ENCODE results near the gene KIAA1958. TPM values are rescaled to one million over a fixed set of nuclear protein-coding genes. Genes with fewer than 3 reads are reported as not detected.

KIAA1958 gene
- total RNA-seq, 1 donor from 2014 or later: 2.0 TPM

- intact Hi-C loops (cut with DNase I): no loop called here
- Histone ChIP-seq H3K4me1 (no peaks in the 10 kb centered on the region), H3K4me3 (no peak overlapping the region), H3K27ac (no peak overlapping the region), H3K27me3 (no peaks in the 10 kb centered on the region), H3K9me3 (peaks cover 0 to 9% of the 10 kb centered on the region in 2 donors), H3K36me3 (peaks cover 0 to 7% of the 10 kb centered on the region in 2 donors)
- no peak for DNase-seq (ENCODE audit: low spot score in 2 of 2)
- TF ChIP-seq, protein P1, sequence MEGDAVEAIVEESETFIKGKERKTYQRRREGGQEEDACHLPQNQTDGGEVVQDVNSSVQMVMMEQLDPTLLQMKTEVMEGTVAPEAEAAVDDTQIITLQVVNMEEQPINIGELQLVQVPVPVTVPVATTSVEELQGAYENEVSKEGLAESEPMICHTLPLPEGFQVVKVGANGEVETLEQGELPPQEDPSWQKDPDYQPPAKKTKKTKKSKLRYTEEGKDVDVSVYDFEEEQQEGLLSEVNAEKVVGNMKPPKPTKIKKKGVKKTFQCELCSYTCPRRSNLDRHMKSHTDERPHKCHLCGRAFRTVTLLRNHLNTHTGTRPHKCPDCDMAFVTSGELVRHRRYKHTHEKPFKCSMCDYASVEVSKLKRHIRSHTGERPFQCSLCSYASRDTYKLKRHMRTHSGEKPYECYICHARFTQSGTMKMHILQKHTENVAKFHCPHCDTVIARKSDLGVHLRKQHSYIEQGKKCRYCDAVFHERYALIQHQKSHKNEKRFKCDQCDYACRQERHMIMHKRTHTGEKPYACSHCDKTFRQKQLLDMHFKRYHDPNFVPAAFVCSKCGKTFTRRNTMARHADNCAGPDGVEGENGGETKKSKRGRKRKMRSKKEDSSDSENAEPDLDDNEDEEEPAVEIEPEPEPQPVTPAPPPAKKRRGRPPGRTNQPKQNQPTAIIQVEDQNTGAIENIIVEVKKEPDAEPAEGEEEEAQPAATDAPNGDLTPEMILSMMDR (IDR thresholded peaks at IDR 0.05): no peak
Measured at GRCh38 chr9:112479221-112479620, 7.4 kb upstream of the KIAA1958 start.

GRCh38 chr9:112484607-112485006, 2.0 kb upstream of the KIAA1958 start:
- Histone ChIP-seq H3K27ac (no peak overlapping the region), H3K36me3 (no peaks in the 10 kb centered on the region), H3K4me3 (no peak overlapping the region), H3K27me3 (no peaks in the 10 kb centered on the region), H3K4me1 (peaks cover 3 to 10% of the 10 kb centered on the region in 2 donors), H3K9me3 (no peaks in the 10 kb centered on the region)
- DNase-seq (ENCODE audit: low spot score in 2 of 2): no peak
- TF ChIP-seq, protein P1 (IDR thresholded peaks at IDR 0.05): no peak
- intact Hi-C loops (cut with DNase I): loop anchor here (5.0 kb wide), 4 partner anchors 37 to 333 kb away; partner anchors contain the start of genes PTBP3 and SNX30

GRCh38 chr9:112485574-112485973, 1.1 kb upstream of the KIAA1958 start:
- Histone ChIP-seq H3K27ac (no peak overlapping the region), H3K4me3 (peak overlapping the region in 1 of 2 donors; percentile 99), H3K4me1 (peaks cover 3 to 10% of the 10 kb centered on the region in 2 donors), H3K27me3 (no peaks in the 10 kb centered on the region), H3K36me3 (no peaks in the 10 kb centered on the region), H3K9me3 (no peaks in the 10 kb centered on the region)
- intact Hi-C loops (cut with DNase I): loop anchor here (5.0 kb wide), 4 partner anchors 38 to 332 kb away; partner anchors contain the start of genes PTBP3 and SNX30
- no peak for DNase-seq (ENCODE audit: low spot score in 2 of 2)
- TF ChIP-seq, protein P1 (IDR thresholded peaks at IDR 0.05): no peak

DNA sequence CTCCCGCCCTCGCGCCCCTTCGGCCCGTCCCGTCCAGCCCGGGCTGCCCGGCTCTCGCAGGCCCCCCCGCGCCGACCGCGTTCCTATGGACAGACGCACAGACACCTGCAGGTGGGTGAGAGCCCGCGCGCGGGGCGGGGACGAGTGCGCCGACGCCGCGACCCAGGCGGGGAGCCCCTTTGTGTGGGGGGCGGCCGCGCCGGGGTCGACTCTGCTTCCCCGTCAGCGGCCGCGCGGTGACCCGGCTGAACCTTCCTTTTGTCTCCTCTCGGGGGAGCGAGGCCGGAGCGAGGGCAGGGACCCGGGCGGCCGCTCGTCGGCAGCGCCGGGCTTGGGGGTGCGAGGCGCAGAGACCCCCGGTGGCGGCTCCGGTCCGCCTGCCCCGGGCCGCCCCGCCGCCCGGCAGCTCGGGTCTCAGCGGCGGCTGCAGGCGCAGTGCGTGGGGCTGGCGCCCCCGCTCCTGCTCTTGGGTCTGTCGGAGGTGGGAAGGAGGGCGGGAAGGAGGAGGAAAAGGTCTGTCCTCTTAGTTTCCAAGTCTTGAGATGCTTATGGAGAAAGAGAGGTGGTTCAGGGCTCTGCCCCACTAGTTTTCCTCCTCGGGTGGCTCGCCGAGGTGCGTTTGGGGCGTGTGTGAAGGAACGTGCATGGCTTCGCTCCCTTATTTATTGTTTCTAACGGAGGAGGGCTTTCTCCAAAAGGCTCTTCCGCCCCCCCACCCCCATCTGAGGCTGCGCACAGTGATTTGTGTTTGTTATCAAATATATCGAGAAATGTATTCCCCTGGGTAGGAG, 576 bp downstream of the KIAA1958 start:
- Histone ChIP-seq H3K4me3 (peak overlapping the region; percentile 96 to 99), H3K36me3 (no peaks in the 10 kb centered on the region), H3K4me1 (peaks cover 3 to 10% of the 10 kb centered on the region in 2 donors), H3K27ac (peak overlapping the region; percentile 80 to 89), H3K27me3 (no peaks in the 10 kb centered on the region), H3K9me3 (no peaks in the 10 kb centered on the region)
- DNase-seq (ENCODE audit: low spot score in 2 of 2): peak in 1 of 2 donors; percentile 75
- intact Hi-C loops (cut with DNase I): loop anchor here (1.0 to 5.0 kb wide), 7 partner anchors 40 to 590 kb away; partner anchors contain the start of genes INIP, PTBP3, SNX30 and UGCG
- TF ChIP-seq, protein P1 (IDR thresholded peaks at IDR 0.05): no peak

DNA sequence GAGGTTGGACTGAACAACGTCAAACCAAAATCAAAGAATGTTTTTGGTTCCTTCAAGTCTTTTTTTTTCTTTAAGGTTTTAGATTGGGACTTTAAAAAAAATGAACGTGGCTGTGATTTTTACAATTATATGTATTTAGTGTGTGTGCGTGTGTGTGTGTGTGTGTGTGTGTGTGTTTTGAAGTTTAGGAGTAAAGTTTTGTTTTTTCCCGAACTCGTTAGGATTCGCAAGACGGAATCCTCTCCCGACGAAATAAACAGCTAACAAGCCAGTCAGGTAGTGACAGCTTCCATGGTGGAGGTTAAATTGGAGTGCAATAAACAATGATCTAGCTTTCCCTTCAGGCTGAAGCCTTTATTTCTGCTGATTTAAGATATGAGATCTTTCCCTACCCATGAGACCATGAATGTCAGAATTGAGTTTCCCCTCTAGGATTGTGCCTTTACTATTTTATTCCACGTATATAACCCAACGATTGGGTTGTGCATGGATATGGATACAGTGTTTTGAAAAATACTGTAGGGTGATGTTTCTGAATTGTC, 1.2 kb downstream of the KIAA1958 start:
- H3K36me3 ChIP-seq: no peaks in the 10 kb centered on the region
- no peak for DNase-seq (ENCODE audit: low spot score in 2 of 2)
- H3K4me1 ChIP-seq: peaks cover 3 to 10% of the 10 kb centered on the region in 2 donors
- H3K4me3 ChIP-seq: peak overlapping the region; percentile 96 to 99
- no peaks in the 10 kb centered on the region for H3K9me3 ChIP-seq
- peak overlapping the region; percentile 80 to 89 for H3K27ac ChIP-seq
- TF ChIP-seq, protein P1 (IDR thresholded peaks at IDR 0.05): no peak
- no peaks in the 10 kb centered on the region for H3K27me3 ChIP-seq
- intact Hi-C loops (cut with DNase I): loop anchor here (1.0 to 5.0 kb wide), 7 partner anchors 41 to 591 kb away; partner anchors contain the start of genes INIP, PTBP3, SNX30 and UGCG

All from ascending aorta (tissue), 2 donors.